Left kidney (tissue), 2 donors: ENCODE results near the gene NT5DC1. TPM values are rescaled to one million over a fixed set of nuclear protein-coding genes. Genes with fewer than 3 reads are reported as not detected.
A peak's percentile ranks its signal among the peaks of the same experiment; 100 is the strongest.

ENCODE experiments used
- DNase-seq: peaks from one replicate; pipeline ENCODE4 v3.0.0-alpha.2; 2013
- polyA plus RNA-seq: library from polyadenylated mRNA; unstranded; fragments of 120-200 nt; gene quantifications from one replicate; pipeline ENCODE4 v1.2.1, GENCODE V29; 2013; ENCODE audit not compliant: insufficient read length

NT5DC1 gene
- polyA plus RNA-seq, 1 donor, result 55.5 TPM

GRCh38 chr6:116190550-116190949 is 89.9 kb downstream of the NT5DC1 start:
- DNase-seq, result peak; percentile 10

- no peak for DNase-seq
Measured at GRCh38 chr6:116191881-116192280, 91.2 kb downstream of the NT5DC1 start.

DNA sequence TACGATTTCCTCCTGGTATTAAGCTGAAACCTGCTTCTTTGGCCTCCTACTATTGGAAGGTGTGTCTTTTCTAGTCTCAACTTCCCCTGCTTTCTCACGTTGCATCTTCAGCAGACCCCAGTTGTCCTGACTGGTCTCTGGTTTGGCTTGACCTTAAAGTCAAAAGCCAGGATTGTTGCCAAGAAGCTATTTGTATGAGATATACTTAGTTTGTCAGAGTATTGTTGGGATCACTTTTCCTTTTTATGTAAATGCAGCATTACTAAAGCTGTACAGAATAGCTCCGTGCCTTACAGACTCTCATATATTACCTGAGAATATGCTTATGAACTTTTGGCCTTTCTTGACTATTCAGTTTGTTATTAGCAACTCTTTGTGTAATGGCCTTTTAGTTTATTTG is 92.1 kb downstream of the NT5DC1 start:
- DNase-seq, result no peak

GRCh38 chr6:116196841-116197240 is 96.2 kb downstream of the NT5DC1 start:
- DNase-seq, result no peak

DNA sequence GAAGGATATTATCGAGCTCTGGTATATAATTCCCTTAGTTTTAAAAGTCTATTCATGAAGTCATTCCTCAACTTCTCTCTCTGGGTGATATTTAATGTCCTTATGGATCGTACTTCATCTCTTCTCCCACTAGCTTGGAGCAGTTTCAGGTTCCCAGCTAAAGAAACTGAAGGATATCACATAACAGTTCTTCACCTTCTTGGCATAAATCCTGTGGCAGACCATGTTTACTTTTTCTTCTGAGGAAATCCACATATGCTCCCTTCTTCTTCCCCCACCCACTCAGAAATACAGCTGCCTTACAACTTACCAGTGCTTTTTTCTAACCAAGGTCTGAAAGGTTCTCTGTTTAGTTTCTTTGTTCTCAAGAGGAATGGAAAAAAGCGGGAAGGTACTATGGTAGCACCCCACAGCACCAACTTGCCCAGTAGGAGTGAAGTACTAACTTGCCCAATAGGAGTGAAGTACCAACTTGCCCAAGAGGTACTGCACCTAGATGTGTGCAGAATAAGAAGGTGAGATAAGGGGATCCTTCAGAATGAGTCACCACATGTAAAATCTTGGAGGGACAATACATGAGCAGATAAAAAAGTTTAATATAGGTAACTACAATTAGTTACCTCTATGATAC is 100.1 kb downstream of the NT5DC1 start:
- peak; percentile 25 for DNase-seq

- no peak for DNase-seq
Measured at GRCh38 chr6:116201538-116201937, 100.9 kb downstream of the NT5DC1 start.

GRCh38 chr6:116205281-116205680 is 104.6 kb downstream of the NT5DC1 start:
- DNase-seq, result no peak

- no peak for DNase-seq
Measured at GRCh38 chr6:116206231-116206903, 105.7 kb downstream of the NT5DC1 start.

GRCh38 chr6:116208056-116208785 is 107.6 kb downstream of the NT5DC1 start:
- DNase-seq, result no peak

GRCh38 chr6:116210316-116210715 is 109.7 kb downstream of the NT5DC1 start:
- no peak for DNase-seq

DNA sequence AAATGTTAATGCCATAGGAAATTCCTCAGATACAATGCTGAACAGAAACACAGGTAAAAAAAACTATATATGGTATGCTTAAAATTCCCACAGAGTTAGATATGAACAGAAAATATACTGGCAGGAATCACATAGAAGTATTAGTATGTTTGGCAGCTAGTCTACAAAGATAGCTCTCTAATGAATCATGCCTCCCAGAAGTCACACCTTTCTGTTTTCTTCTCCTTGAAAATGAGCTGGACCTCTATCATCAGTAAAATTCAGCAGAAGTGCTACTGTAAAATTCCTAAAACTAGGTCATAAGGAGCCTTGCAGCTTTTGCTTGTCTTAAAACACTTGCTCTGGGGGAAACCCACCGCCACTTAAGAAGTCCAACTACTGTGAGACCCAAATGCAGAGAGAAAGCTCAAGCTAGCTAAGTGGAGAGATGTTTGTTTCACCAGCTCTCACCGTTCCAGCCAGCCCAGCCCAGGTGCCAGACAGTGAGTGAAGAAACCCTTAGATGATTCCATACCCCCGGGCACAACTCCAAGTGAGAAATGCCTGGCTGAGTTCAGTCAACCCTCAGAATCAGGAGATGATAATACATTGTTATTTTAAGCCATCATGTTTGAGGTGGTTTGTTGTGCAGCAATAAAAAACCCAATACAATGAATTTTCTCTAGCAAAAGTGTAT is 110.2 kb downstream of the NT5DC1 start:
- no peak for DNase-seq

GRCh38 chr6:116214681-116215080 is 114.0 kb downstream of the NT5DC1 start:
- no peak for DNase-seq

DNA sequence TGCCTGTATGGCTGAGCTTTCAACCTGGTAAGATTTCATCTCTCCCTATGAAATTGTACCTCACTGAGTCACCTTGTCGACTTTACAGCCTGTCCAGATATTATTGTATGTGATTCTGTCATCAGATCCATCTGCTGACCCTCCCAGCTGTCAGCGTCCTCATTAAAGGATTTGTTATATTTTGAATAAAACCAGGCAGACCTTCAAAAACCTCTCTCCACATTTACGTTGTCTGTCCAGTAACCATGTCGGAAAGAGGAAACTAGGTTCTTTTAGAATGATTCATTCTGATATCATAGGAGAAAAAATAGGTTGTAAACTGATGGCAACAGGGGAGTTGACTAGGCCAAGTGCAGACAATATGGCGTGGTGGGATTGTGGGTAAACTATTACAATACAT is 114.8 kb downstream of the NT5DC1 start:
- no peak for DNase-seq

DNA sequence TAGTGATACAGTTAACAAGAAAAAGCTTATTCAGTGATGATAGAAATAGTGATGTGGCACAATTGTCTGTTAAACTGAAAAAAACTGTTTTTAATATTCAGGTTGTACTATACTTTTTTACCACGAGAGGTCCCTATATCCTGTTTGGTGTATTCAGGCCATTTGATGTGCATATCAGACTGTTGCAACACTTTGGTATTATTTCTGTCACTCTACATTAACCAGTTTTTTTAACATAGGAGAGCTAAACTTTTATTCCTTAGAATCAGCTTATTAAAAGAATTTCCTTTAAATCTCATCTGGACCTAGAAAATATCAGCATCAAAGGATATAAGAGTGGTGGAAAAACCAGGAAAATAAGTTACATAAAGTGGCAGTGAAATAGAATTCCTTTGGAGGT is 116.4 kb downstream of the NT5DC1 start:
- DNase-seq, result no peak

- DNase-seq, result no peak
Measured at GRCh38 chr6:116218172-116218633, 117.5 kb downstream of the NT5DC1 start.

GRCh38 chr6:116218866-116219265 is 118.2 kb downstream of the NT5DC1 start:
- no peak for DNase-seq

DNA sequence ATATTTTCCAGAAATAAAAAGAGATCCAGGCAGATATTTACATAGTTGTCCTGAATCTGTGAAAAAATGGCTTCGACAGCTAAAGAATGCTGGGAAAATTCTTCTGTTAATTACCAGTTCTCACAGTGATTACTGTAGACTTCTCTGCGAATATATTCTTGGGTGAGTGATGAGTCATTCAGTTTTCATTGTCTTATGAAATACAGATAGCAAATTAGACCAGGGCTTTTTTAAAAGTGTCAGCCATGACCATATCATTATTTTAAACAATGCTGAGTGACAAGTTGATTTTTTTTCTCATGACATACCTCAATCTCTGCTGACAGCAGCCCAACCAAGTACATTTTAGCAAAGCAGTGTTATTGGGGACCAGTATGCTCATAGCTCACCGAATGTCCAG is 120.4 kb downstream of the NT5DC1 start:
- no peak for DNase-seq

- no peak for DNase-seq
Measured at GRCh38 chr6:116221911-116222310, 121.3 kb downstream of the NT5DC1 start.

DNA sequence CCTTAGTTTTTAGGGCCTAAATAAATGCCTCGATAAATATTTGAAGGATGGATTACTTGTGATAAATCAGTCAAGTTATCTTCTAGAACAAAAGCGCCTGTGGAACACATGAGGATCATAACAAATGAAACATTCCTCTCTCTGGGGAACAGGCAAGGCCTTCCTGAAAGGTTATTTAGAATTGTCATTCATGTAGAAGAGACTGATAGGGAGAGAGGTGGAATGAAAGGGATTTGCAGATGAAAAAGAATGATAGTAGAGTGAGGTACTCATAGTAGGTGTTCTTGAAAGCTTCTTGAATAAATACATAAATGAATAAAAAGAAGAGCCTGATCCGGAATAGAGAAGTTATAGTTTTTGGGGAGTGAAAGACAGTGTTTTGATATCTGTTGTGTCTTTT is 122.7 kb downstream of the NT5DC1 start:
- no peak for DNase-seq

DNA sequence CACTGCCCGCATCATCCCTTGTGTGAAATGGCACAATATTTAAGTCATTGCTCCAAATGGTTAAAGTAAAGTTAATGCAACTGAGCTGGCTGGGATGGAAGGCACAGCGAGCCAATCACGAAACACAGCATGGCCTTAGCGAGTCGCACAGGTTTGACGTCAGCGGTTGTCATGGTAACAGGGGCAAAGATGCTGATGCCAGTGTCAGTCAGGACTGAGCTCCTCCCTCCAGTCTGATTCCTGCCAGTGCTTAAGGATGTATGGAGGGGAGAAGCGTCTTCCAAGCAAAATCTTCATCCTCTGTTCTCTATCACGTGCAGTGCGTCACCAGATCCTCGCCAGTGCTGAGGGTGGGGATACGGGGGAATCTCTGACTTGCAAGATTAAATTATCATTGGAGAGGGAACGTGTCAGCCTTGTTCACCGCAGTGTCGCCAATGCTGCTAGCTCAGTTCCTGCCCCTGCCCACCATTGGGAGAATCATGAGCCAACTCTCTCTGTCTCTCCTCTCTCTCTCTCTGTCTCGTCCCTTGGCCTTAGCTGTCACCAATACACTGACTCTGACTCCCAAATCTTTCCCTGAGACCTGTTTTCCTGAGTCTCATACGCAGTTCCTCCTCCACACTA is 128.7 kb downstream of the NT5DC1 start:
- DNase-seq, result peak; percentile 94

DNA sequence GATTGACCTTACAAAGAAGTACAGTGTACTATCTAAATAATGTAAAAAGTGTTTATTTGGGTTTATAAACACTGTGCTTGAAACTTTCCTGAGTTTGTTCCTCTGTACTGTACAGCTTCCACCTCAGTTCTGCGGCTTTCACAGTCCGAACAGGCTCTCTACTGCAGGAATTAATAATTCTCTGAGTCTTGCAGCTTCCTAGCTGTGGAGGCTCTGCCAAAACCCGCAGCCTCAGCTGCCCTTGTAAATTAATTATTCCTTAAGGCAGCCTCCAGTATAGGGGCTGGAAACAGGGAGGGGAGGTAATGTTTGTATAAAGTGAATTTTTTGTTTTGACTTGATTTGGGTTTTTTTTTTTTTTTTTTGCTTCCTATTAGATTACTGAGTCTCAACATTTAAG is 134.0 kb downstream of the NT5DC1 start:
- no peak for DNase-seq

DNA sequence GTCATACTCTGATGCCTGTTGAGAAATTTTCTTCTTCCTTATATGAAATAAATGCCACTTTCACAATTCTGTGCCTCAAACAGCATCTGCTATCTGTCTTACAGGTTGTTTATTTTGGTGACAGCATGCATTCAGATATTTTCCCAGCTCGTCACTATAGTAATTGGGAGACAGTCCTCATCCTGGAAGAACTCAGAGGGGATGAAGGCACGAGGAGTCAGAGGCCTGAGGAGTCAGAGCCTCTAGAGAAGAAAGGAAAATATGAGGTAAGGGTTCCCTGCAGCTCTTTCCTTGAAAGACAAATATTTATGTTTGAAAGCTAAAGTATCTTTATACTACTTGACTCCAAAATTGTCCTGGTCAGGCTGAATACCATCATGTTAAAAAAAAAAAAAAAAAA is 137.4 kb downstream of the NT5DC1 start:
- DNase-seq, result no peak
